HEK293 (cell line): ENCODE measurements around the gene ANO6.

Source experiments
- CTCF ChIA-PET: fragments of 350-600 bp; formaldehyde crosslinking; extraction: SDS; loops from one replicate; lab custom pipeline; 2021; ENCODE audit warnings: antibody characterized with exemption; lab: Yijun Ruan, JAX
- POLR2A ChIA-PET: fragments of 300-600 bp; formaldehyde crosslinking; extraction: SDS; loops from one replicate; lab custom pipeline; 2020; ENCODE audit warnings: antibody characterized with exemption, inconsistent platforms; lab: Yijun Ruan, JAX
- H3K27ac ChIP-seq: fragments of 200-500 bp; sonication (Bioruptor generic); 2 replicates; pipeline ENCODE4 v1.5.1; 2014; ENCODE audit warnings: low read depth, low read length, control low read depth, inconsistent platforms; ENCODE audit errors: extremely low read depth
- H3K36me3 ChIP-seq, 2 experiments: fragments of 200-500 bp in 1 of 2; sonication (Bioruptor generic) in 1 of 2; 1 replicate in 1 of 2; 2 replicates in 1 of 2; pipeline ENCODE4 v1.5.1; 2014 to 2017; ENCODE audit warnings: inconsistent platforms in 2 of 2, low read length in 2 of 2; ENCODE audit not compliant: control insufficient read depth in 2 of 2, insufficient read depth in 1 of 2
- H3K4me1 ChIP-seq: fragments of 200-500 bp; sonication (Bioruptor generic); 2 replicates; pipeline ENCODE4 v1.5.1; 2014; ENCODE audit warnings: mild to moderate bottlenecking, low read length, inconsistent platforms; ENCODE audit not compliant: control insufficient read depth, insufficient read depth
- H3K4me3 ChIP-seq: 2 replicates; pipeline ENCODE4 v1.5.1; 2011; ENCODE audit warnings: low read depth, mild to moderate bottlenecking, control low read depth, low read length, moderate library complexity
- H3K9me3 ChIP-seq: fragments of 200-500 bp; sonication (Bioruptor generic); 2 replicates; pipeline ENCODE4 v1.5.1; 2014; ENCODE audit warnings: low read depth, low read length, inconsistent platforms; ENCODE audit not compliant: control insufficient read depth, insufficient read depth
- AEBP2 ChIP-seq: fragments of 450-650 bp; formaldehyde crosslinking; IDR thresholded peaks from 2 replicates; pipeline ENCODE4 v1.5.1; 2016; ENCODE audit warnings: missing biosample characterization, missing genetic modification characterization, borderline replicate concordance
- GLIS1 ChIP-seq: fragments of 450-650 bp; formaldehyde crosslinking; IDR thresholded peaks from 2 replicates; pipeline ENCODE4 v1.5.1; 2016; ENCODE audit warnings: missing biosample characterization, missing genetic modification characterization
- GLIS2 ChIP-seq: fragments of 450-650 bp; formaldehyde crosslinking; IDR thresholded peaks from 2 replicates; pipeline ENCODE4 v1.5.1; 2016; ENCODE audit warnings: missing biosample characterization, missing genetic modification characterization
- ZNF16 ChIP-seq: fragments of 450-650 bp; formaldehyde crosslinking; IDR thresholded peaks from 2 replicates; pipeline ENCODE4 v1.5.1; 2016; ENCODE audit warnings: low read depth, missing biosample characterization, missing genetic modification characterization
- ZNF19 ChIP-seq: fragments of 450-650 bp; formaldehyde crosslinking; IDR thresholded peaks from 2 replicates; pipeline ENCODE4; 2016; ENCODE audit warnings: missing biosample characterization, missing genetic modification characterization, low read depth
- ZNF26 ChIP-seq: fragments of 450-650 bp; formaldehyde crosslinking; IDR thresholded peaks from 2 replicates; pipeline ENCODE4 v1.5.1; 2016; ENCODE audit warnings: missing biosample characterization, missing genetic modification characterization
- ZNF266 ChIP-seq: fragments of 450-650 bp; formaldehyde crosslinking; IDR thresholded peaks from 2 replicates; pipeline ENCODE4 v1.5.1; 2016; ENCODE audit warnings: missing biosample characterization, missing genetic modification characterization, low read depth
- ZNF394 ChIP-seq: fragments of 450-650 bp; formaldehyde crosslinking; IDR thresholded peaks from 2 replicates; pipeline ENCODE4 v1.5.1; 2016; ENCODE audit warnings: missing biosample characterization, missing genetic modification characterization, mild to moderate bottlenecking, moderate library complexity, borderline replicate concordance
- ZNF398 ChIP-seq: fragments of 450-650 bp; formaldehyde crosslinking; IDR thresholded peaks from 2 replicates; pipeline ENCODE4 v1.5.1; 2017; ENCODE audit warnings: missing biosample characterization, missing genetic modification characterization
- ZNF404 ChIP-seq: fragments of 450-650 bp; formaldehyde crosslinking; IDR thresholded peaks from 2 replicates; pipeline ENCODE4 v1.5.1; 2017; ENCODE audit warnings: missing biosample characterization, missing genetic modification characterization
- ZNF514 ChIP-seq: fragments of 450-650 bp; formaldehyde crosslinking; IDR thresholded peaks from 2 replicates; pipeline ENCODE4 v1.5.1; 2016; ENCODE audit warnings: missing biosample characterization, missing genetic modification characterization
- ZNF561 ChIP-seq: fragments of 450-650 bp; IDR thresholded peaks from 2 replicates; pipeline ENCODE4 v1.5.1; 2018; ENCODE audit warnings: missing biosample characterization, missing genetic modification characterization, borderline replicate concordance
- ZNF571 ChIP-seq: fragments of 450-650 bp; formaldehyde crosslinking; IDR thresholded peaks from 2 replicates; pipeline ENCODE4 v1.5.0; 2017; ENCODE audit warnings: missing biosample characterization, missing genetic modification characterization
- ZNF623 ChIP-seq: fragments of 450-650 bp; formaldehyde crosslinking; IDR thresholded peaks from 2 replicates; pipeline ENCODE4 v1.5.1; 2016; ENCODE audit warnings: missing biosample characterization, missing genetic modification characterization
- ZNF707 ChIP-seq: fragments of 450-650 bp; formaldehyde crosslinking; IDR thresholded peaks from 2 replicates; pipeline ENCODE4 v1.5.1; 2016; ENCODE audit warnings: missing biosample characterization, missing genetic modification characterization
- ZNF76 ChIP-seq: fragments of 450-650 bp; formaldehyde crosslinking; IDR thresholded peaks from 2 replicates; pipeline ENCODE4; 2016; ENCODE audit warnings: low read depth, missing biosample characterization, missing genetic modification characterization, borderline replicate concordance
- ZNF768 ChIP-seq: fragments of 450-650 bp; formaldehyde crosslinking; IDR thresholded peaks from 2 replicates; pipeline ENCODE4 v1.5.1; 2018; ENCODE audit warnings: missing biosample characterization, mild to moderate bottlenecking, missing genetic modification characterization
- ZNF830 ChIP-seq: fragments of 450-650 bp; IDR thresholded peaks from 2 replicates; pipeline ENCODE4 v1.5.0; 2018; ENCODE audit warnings: missing biosample characterization, missing genetic modification characterization, low read depth, mild to moderate bottlenecking, moderate library complexity
- ZSCAN30 ChIP-seq: fragments of 450-650 bp; IDR thresholded peaks from 2 replicates; pipeline ENCODE4 v1.5.1; 2018; ENCODE audit warnings: missing biosample characterization, mild to moderate bottlenecking, missing genetic modification characterization, moderate library complexity
- TF ChIP-seq, protein P1 (sequence below): fragments of 450-650 bp; IDR thresholded peaks from 2 replicates; pipeline ENCODE4 v1.5.1; 2018; ENCODE audit warnings: missing biosample characterization, mild to moderate bottlenecking, missing genetic modification characterization
- TF ChIP-seq, protein P2 (sequence below): fragments of 450-650 bp; formaldehyde crosslinking; IDR thresholded peaks from 2 replicates; pipeline ENCODE4 v1.5.1; 2016; ENCODE audit warnings: missing biosample characterization, missing genetic modification characterization
- TF ChIP-seq, protein P3 (sequence below): fragments of 450-650 bp; formaldehyde crosslinking; IDR thresholded peaks from 2 replicates; pipeline ENCODE4 v1.5.1; 2016; ENCODE audit warnings: missing biosample characterization, missing genetic modification characterization
- TF ChIP-seq, protein P4 (sequence below): fragments of 450-650 bp; formaldehyde crosslinking; IDR thresholded peaks from 2 replicates; pipeline ENCODE4 v1.5.1; 2017; ENCODE audit warnings: missing biosample characterization, missing genetic modification characterization

The ANO6 gene

DNA sequence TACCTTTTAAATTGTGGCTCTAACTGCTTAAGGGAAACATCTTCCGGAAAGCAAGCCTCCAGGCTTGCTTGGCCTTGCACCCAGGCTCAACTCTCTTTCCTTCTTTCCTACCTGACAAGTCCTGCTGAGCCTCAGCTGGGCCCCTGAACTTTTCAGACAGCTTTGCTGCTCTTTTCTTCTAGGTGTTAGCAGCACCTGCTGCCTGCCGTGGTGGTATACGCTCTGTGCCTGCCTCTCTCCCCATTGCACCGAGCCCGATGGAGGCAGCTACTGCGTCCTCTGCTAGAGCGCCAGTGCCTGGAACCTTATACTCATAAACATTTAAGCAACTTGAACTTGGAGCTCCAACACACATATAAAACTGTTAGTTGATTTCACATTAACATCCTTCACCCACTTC lies 195.7 kb downstream of the ANO6 start:
- no peaks in the 10 kb centered on the region for H3K9me3 ChIP-seq
- ChIA-PET CTCF (no interaction called here), POLR2A (no interaction called here)
- no peak overlapping the region for H3K27ac ChIP-seq
- no peak overlapping the region for H3K4me3 ChIP-seq
- no peaks in the 10 kb centered on the region for H3K4me1 ChIP-seq
- no peak for TF ChIP-seq ZNF19 (tag by site-specific recombination)
- no peak for TF ChIP-seq ZNF561
- TF ChIP-seq, protein P1, sequence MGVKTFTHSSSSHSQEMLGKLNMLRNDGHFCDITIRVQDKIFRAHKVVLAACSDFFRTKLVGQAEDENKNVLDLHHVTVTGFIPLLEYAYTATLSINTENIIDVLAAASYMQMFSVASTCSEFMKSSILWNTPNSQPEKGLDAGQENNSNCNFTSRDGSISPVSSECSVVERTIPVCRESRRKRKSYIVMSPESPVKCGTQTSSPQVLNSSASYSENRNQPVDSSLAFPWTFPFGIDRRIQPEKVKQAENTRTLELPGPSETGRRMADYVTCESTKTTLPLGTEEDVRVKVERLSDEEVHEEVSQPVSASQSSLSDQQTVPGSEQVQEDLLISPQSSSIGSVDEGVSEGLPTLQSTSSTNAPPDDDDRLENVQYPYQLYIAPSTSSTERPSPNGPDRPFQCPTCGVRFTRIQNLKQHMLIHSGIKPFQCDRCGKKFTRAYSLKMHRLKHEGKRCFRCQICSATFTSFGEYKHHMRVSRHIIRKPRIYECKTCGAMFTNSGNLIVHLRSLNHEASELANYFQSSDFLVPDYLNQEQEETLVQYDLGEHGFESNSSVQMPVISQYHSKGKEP = no peak
- TF ChIP-seq ZNF394 (tag by site-specific recombination) = no peak
- no peak for TF ChIP-seq ZNF623 (tag by site-specific recombination)
- no peak for TF ChIP-seq GLIS2 (tag by site-specific recombination)
- TF ChIP-seq ZNF707 = no peak
- no peak for TF ChIP-seq ZNF830 (tag by site-specific recombination)
- TF ChIP-seq ZSCAN30 (tag by site-specific recombination) = no peak
- TF ChIP-seq, protein P2, sequence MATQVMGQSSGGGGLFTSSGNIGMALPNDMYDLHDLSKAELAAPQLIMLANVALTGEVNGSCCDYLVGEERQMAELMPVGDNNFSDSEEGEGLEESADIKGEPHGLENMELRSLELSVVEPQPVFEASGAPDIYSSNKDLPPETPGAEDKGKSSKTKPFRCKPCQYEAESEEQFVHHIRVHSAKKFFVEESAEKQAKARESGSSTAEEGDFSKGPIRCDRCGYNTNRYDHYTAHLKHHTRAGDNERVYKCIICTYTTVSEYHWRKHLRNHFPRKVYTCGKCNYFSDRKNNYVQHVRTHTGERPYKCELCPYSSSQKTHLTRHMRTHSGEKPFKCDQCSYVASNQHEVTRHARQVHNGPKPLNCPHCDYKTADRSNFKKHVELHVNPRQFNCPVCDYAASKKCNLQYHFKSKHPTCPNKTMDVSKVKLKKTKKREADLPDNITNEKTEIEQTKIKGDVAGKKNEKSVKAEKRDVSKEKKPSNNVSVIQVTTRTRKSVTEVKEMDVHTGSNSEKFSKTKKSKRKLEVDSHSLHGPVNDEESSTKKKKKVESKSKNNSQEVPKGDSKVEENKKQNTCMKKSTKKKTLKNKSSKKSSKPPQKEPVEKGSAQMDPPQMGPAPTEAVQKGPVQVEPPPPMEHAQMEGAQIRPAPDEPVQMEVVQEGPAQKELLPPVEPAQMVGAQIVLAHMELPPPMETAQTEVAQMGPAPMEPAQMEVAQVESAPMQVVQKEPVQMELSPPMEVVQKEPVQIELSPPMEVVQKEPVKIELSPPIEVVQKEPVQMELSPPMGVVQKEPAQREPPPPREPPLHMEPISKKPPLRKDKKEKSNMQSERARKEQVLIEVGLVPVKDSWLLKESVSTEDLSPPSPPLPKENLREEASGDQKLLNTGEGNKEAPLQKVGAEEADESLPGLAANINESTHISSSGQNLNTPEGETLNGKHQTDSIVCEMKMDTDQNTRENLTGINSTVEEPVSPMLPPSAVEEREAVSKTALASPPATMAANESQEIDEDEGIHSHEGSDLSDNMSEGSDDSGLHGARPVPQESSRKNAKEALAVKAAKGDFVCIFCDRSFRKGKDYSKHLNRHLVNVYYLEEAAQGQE = no peak
- no peak for TF ChIP-seq ZNF16 (tag by site-specific recombination)
- TF ChIP-seq ZNF768 (tag by site-specific recombination) = no peak
- TF ChIP-seq GLIS1 = no peak
- no peak for TF ChIP-seq ZNF76 (tag by site-specific recombination)
- TF ChIP-seq, protein P3, sequence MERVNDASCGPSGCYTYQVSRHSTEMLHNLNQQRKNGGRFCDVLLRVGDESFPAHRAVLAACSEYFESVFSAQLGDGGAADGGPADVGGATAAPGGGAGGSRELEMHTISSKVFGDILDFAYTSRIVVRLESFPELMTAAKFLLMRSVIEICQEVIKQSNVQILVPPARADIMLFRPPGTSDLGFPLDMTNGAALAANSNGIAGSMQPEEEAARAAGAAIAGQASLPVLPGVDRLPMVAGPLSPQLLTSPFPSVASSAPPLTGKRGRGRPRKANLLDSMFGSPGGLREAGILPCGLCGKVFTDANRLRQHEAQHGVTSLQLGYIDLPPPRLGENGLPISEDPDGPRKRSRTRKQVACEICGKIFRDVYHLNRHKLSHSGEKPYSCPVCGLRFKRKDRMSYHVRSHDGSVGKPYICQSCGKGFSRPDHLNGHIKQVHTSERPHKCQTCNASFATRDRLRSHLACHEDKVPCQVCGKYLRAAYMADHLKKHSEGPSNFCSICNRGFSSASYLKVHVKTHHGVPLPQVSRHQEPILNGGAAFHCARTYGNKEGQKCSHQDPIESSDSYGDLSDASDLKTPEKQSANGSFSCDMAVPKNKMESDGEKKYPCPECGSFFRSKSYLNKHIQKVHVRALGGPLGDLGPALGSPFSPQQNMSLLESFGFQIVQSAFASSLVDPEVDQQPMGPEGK (tag by site-specific recombination) = no peak
- no peak for TF ChIP-seq ZNF404
- no peak for TF ChIP-seq ZNF514
- TF ChIP-seq ZNF266 = no peak
- TF ChIP-seq, all 188 proteins: peak for 0
- H3K36me3 ChIP-seq = peaks cover 0 to 62% of the 10 kb centered on the region in 2 experiments

- Histone ChIP-seq H3K4me1 (no peaks in the 10 kb centered on the region), H3K36me3 (peaks cover 0 to 55% of the 10 kb centered on the region in 2 experiments), H3K9me3 (no peaks in the 10 kb centered on the region), H3K4me3 (no peak overlapping the region), H3K27ac (no peak overlapping the region)
- ChIA-PET POLR2A (no interaction called here), CTCF (interaction anchor here (0.6 to 2.4 kb wide), 3 partner anchors 27 to 261 kb away, joined by 3 to 8 read pairs (median 3); no protein-coding TSS in a partner anchor)
- no peak for TF ChIP-seq ZNF571 (tag by site-specific recombination)
- no peak for TF ChIP-seq ZNF266
- no peak for TF ChIP-seq AEBP2
- TF ChIP-seq, protein P4, sequence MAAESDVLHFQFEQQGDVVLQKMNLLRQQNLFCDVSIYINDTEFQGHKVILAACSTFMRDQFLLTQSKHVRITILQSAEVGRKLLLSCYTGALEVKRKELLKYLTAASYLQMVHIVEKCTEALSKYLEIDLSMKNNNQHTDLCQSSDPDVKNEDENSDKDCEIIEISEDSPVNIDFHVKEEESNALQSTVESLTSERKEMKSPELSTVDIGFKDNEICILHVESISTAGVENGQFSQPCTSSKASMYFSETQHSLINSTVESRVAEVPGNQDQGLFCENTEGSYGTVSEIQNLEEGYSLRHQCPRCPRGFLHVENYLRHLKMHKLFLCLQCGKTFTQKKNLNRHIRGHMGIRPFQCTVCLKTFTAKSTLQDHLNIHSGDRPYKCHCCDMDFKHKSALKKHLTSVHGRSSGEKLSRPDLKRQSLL (tag by site-specific recombination) = no peak
- no peak for TF ChIP-seq ZNF26 (tag by site-specific recombination)
- peak; percentile 41; the same call in 1 of the 2 replicates for TF ChIP-seq ZNF398 (tag by site-specific recombination)
Measured at GRCh38 chr12:45415393-45415817, 199.5 kb downstream of the ANO6 start.
